SK-N-SH (cell line): ENCODE results near the gene BACE1-AS. TPM values are rescaled to one million over a fixed set of nuclear protein-coding genes. Genes with fewer than 3 reads are reported as not detected.
A peak's percentile ranks its signal among the peaks of the same experiment; 100 is the strongest.

Experiments used
- CTCF ChIA-PET: fragments of 300-600, 350-600 bp; formaldehyde crosslinking; extraction: SDS; loops from one replicate; lab custom pipeline; 2021; lab: Yijun Ruan, JAX
- POLR2A ChIA-PET: fragments of 350-600 bp; sonication (Branson Sonifier 250); formaldehyde crosslinking; extraction: SDS; loops from one replicate; lab custom pipeline; 2020; ENCODE audit warnings: antibody characterized with exemption, inconsistent platforms; lab: Yijun Ruan, JAX
- DNase-seq: peaks from one replicate; pipeline ENCODE4 v3.0.0; 2012
- H2AFZ ChIP-seq: fragments of 200-600 bp; sonication (generic); 2 replicates; pipeline ENCODE4 v1.8.1; 2016; ENCODE audit warnings: antibody characterized with exemption, mild to moderate bottlenecking, low read depth
- H3F3A ChIP-seq: fragments of 200-600 bp; sonication (generic); replicated peaks from 2 replicates; pipeline ENCODE3; 2016; ENCODE audit warnings: antibody characterized with exemption, mild to moderate bottlenecking; ENCODE audit not compliant: insufficient read depth
- H3K27ac ChIP-seq, 2 experiments: fragments of 200-500 bp in 1 of 2; fragments of 200-600 bp in 1 of 2; sonication (Bioruptor generic) in 1 of 2; sonication (generic), shearing (Covaris generic) in 1 of 2; 2 replicates each; pipeline versions ENCODE4 v1.5.1 to v1.6.1; 2014 to 2016; ENCODE audit warnings: low read depth in 2 of 2, inconsistent platforms in 1 of 2, low read length in 1 of 2, mild to moderate bottlenecking in 1 of 2, mixed read lengths in 1 of 2
- H3K27me3 ChIP-seq: fragments of 200-600 bp; sonication (generic), shearing (Covaris generic); 2 replicates; pipeline ENCODE4 v1.6.1; 2016; ENCODE audit warnings: mixed run types; ENCODE audit not compliant: insufficient read depth
- H3K36me3 ChIP-seq, 2 experiments: fragments of 200-500 bp in 1 of 2; fragments of 200-600 bp in 1 of 2; sonication (Bioruptor generic) in 1 of 2; sonication (generic) in 1 of 2; replicated peaks in 1 of 2; 2 replicates each; pipeline versions ENCODE3 to v1.5.1; 2014 to 2016; ENCODE audit warnings: low read length in 1 of 2, mild to moderate bottlenecking in 1 of 2; ENCODE audit not compliant: insufficient read depth in 2 of 2, control insufficient read depth in 1 of 2
- H3K4me1 ChIP-seq, 2 experiments: fragments of 200-500 bp in 1 of 2; fragments of 200-600 bp in 1 of 2; sonication (Bioruptor generic) in 1 of 2; sonication (generic), shearing (Covaris generic) in 1 of 2; 2 replicates each; pipeline versions ENCODE4 v1.5.1 to v1.6.1; 2014 to 2016; ENCODE audit warnings: low read depth in 1 of 2, low read length in 1 of 2, mixed run types in 1 of 2; ENCODE audit not compliant: insufficient read depth in 2 of 2, control insufficient read depth in 1 of 2
- H3K4me2 ChIP-seq: fragments of 200-600 bp; sonication (generic), shearing (Covaris generic); 2 replicates; pipeline ENCODE4 v1.6.1; 2017; ENCODE audit warnings: mixed run types
- H3K4me3 ChIP-seq, 2 experiments: fragments of 200-500 bp in 1 of 2; fragments of 200-600 bp in 1 of 2; sonication (Bioruptor generic) in 1 of 2; sonication (generic), shearing (Covaris generic) in 1 of 2; 2 replicates each; pipeline versions ENCODE4 v1.5.1 to v1.8.1; 2014 to 2016; ENCODE audit warnings: low read depth in 2 of 2, inconsistent platforms in 1 of 2, low read length in 1 of 2, mild to moderate bottlenecking in 1 of 2, mixed read lengths in 1 of 2, moderate library complexity in 1 of 2
- H3K79me2 ChIP-seq: fragments of 200-600 bp; sonication (generic); 2 replicates; pipeline ENCODE4 v1.8.1; 2017; ENCODE audit warnings: mild to moderate bottlenecking; ENCODE audit not compliant: insufficient read depth
- H3K9ac ChIP-seq: fragments of 200-600 bp; sonication (generic); 2 replicates; pipeline ENCODE4 v1.6.1; 2017; ENCODE audit warnings: mixed run types
- H3K9me2 ChIP-seq: fragments of 200-600 bp; sonication (generic); 2 replicates; pipeline ENCODE4 v1.6.1; 2017; ENCODE audit warnings: mixed run types
- H3K9me3 ChIP-seq: fragments of 200-600 bp; sonication (generic); 2 replicates; pipeline ENCODE4 v1.6.1; 2017; ENCODE audit warnings: mixed run types, mild to moderate bottlenecking, moderate library complexity
- H4K20me1 ChIP-seq: fragments of 200-600 bp; sonication (generic); 2 replicates; pipeline ENCODE4 v1.6.1; 2017; ENCODE audit warnings: mild to moderate bottlenecking, mixed run types; ENCODE audit not compliant: insufficient read depth
- FOSL2 ChIP-seq: IDR thresholded peaks from 2 replicates; pipeline ENCODE4 v1.4.0; 2012; ENCODE audit warnings: low read depth, mild to moderate bottlenecking, moderate library complexity, borderline replicate concordance
- FOXJ3 ChIP-seq: sonication (generic); formaldehyde crosslinking; IDR thresholded peaks from 2 replicates; pipeline ENCODE4 v1.5.1; 2020; ENCODE audit warnings: mild to moderate bottlenecking, missing genetic modification reagents
- POLR2AphosphoS5 ChIP-seq: IDR thresholded peaks from 2 replicates; pipeline ENCODE4 v1.6.1; 2012; ENCODE audit warnings: low read depth, low read length
- RCOR1 ChIP-seq: fragments of 150-350 bp; IDR thresholded peaks from 2 replicates; pipeline ENCODE4 v1.6.1; 2017; ENCODE audit warnings: antibody characterized with exemption, low read length
- SIN3A ChIP-seq: IDR thresholded peaks from 2 replicates; pipeline ENCODE4 v1.6.1; 2012; ENCODE audit warnings: low read depth, mild to moderate bottlenecking, low read length, moderate library complexity, borderline replicate concordance
- TAF1 ChIP-seq: IDR thresholded peaks from 2 replicates; pipeline ENCODE4 v1.6.1; 2012; ENCODE audit warnings: low read depth, mild to moderate bottlenecking, low read length, moderate library complexity, borderline replicate concordance
- TEAD4 ChIP-seq: IDR thresholded peaks from 2 replicates; pipeline ENCODE4 v1.4.0; 2012; ENCODE audit warnings: mild to moderate bottlenecking, borderline replicate concordance; ENCODE audit not compliant: insufficient read depth
- WGBS: methylation state at CpG from one replicate; pipeline ENCODE4 v1.1.6; 2017; ENCODE audit warnings: low lambda C conversion rate; 5-methylcytosine and 5-hydroxymethylcytosine counted together
- polyA plus RNA-seq, 3 experiments: library from polyadenylated mRNA; depleted of rRNA; stranded (reverse); fragments of >200 nt; gene quantifications; 2 replicates each; pipeline ENCODE4 v1.2.3, GENCODE V29; 2012
- TF ChIP-seq, protein P1 (sequence below): IDR thresholded peaks from 2 replicates; pipeline ENCODE4; 2012

BACE1-AS gene
- polyA plus RNA-seq, 1 of the 3 experiments (the other 2 are of a cell fraction), result 5.7 TPM

DNA sequence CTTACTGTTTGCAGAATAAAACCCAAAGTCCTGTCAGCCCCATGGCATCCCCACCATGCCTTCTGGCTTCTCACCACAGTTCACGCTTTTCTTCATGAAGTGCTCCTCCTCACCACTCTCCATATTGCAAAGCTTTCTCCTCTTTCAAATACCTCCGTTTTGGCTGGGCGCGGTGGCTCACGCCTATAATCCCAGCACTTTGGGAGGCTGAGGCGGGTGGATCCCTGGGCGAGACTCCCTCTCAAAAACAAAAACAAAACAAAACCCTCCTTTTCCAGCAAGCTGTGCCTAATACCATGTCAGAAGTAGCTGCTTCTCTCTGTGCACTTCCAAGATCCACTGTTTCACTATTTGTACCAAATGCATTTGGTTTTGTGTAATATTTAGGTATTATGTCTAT, 18.2 kb downstream of the BACE1-AS start (continued):
- no peak for TF ChIP-seq TAF1
- TF ChIP-seq POLR2AphosphoS5, result no peak
- TF ChIP-seq RCOR1, result no peak
- TF ChIP-seq, all 33 proteins: peak for 0

DNA sequence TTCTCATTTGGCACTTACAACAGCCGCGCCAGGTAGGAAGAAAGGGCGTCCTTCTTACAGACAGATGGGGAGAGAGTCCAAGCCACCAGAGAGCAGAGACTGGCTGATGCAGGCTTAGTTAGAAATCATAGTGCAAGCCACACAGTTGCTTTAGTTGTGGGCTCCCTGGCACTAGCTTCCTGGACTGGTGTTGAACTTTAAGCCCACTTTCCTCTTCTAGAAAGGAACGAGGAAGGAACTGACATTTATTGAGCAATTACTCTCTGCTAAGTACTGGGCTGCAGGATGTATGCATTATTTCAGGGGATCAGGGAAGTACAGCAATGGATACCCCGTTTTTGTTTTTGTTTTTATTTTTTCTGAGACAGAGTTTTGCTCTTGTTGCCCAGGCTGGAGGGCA, 21.9 kb downstream of the BACE1-AS start:
- CTCF ChIA-PET, result no interaction called here

DNA sequence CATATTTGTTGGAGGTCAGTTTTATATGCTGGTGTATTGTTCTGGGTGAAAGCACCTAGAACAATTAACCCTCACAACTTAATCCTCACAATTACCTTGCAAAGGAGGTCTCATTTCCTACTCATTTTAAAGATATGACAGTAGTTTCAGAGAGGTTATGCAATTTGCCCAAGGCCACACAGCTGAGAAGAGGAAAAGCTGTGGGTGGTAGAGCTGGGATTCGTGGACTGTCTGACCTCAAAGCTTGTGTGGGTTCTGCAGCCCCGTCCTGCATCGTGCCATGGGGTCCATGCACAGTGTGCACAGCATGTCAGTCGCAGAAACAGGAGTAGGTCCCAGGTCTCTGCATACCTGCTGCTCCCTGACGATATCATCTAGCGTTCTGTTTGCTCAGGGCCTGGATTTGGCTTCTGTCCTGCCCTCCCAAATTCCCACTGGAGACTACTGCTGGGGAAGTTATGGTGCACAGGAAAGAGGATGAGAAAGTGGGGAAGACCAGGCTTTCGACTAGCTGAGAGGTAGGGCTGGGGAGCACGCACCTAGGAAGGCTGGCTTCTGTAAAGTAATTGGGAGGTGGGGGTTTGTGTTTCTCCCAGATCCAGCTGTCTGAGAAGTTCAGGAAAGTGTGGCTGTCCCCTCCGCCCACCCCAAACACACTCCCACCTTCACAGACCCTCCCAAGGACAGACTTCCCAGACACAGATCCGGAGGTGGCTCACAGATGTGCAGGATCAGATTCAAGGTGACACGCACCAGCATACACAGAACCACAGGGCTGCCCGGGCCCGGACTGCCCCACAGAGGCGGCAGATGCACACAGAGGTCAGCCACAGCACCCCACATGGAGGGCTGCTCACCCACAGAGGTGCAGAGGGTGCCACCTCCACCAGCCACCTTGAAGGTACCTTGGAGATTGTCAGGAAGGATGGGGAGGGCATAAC, 23.0 kb downstream of the BACE1-AS start:
- ChIA-PET POLR2A (interaction anchor here (1.4 kb wide), 1 partner anchor 14 kb away, joined by 4 read pairs; the partner anchor contains the start of gene CEP164), CTCF (interaction anchor here (0.9 to 2.5 kb wide), 3 partner anchors 12 to 112 kb away, joined by 3 to 8 read pairs (median 8); no protein-coding TSS in a partner anchor)
- Histone ChIP-seq H3K4me1 (peaks cover 0 to 19% of the 10 kb centered on the region in 2 experiments; a peak in 3 of 4 replicates), H3K9me3 (no peaks in the 10 kb centered on the region), H2AFZ (no peak overlapping the region), H3K36me3 (no peaks in the 10 kb centered on the region), H3K27ac (no peak overlapping the region; a peak in 1 of 4 replicates), H3K4me2 (peak overlapping the region; percentile 99), H3F3A (peaks cover 7% of the 10 kb centered on the region), H4K20me1 (no peaks in the 10 kb centered on the region), H3K9ac (no peak overlapping the region; the same call in 1 of the 2 replicates), H3K79me2 (peaks cover 49% of the 10 kb centered on the region), H3K27me3 (no peaks in the 10 kb centered on the region), H3K9me2 (no peaks in the 10 kb centered on the region), H3K4me3 (peak overlapping the region; percentile 66 to 81)
- 83% methylated on average over 12 of the region's 14 CpGs for WGBS
- TF ChIP-seq, protein P1, sequence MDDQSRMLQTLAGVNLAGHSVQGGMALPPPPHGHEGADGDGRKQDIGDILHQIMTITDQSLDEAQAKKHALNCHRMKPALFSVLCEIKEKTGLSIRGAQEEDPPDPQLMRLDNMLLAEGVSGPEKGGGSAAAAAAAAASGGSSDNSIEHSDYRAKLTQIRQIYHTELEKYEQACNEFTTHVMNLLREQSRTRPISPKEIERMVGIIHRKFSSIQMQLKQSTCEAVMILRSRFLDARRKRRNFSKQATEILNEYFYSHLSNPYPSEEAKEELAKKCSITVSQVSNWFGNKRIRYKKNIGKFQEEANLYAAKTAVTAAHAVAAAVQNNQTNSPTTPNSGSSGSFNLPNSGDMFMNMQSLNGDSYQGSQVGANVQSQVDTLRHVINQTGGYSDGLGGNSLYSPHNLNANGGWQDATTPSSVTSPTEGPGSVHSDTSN, result no peak
- TF ChIP-seq FOXJ3 (no peak), TEAD4 (no peak), FOSL2 (no peak)
- no peak for DNase-seq

More for the DNA sequence above, 21.9 kb downstream of the BACE1-AS start:
- no peaks in the 10 kb centered on the region for H4K20me1 ChIP-seq
- H3K79me2 ChIP-seq, result peaks cover 49% of the 10 kb centered on the region
- H3K36me3 ChIP-seq, result no peaks in the 10 kb centered on the region
- no peak overlapping the region for H3K27ac ChIP-seq
- peaks cover 0 to 19% of the 10 kb centered on the region in 2 experiments; a peak in 2 of 4 replicates for H3K4me1 ChIP-seq
- 84% methylated on average over 5 of the region's 5 CpGs for WGBS
- no peaks in the 10 kb centered on the region for H3K9me2 ChIP-seq
- TF ChIP-seq TAF1, result no peak
- TF ChIP-seq SIN3A, result no peak
- TF ChIP-seq, all 33 proteins: peak for 0
- no peak for DNase-seq
- Histone ChIP-seq H3K4me2 (no peak overlapping the region), H3K27me3 (no peaks in the 10 kb centered on the region), H3K4me3 (no peak overlapping the region), H2AFZ (no peak overlapping the region), H3K9me3 (no peaks in the 10 kb centered on the region), H3K9ac (no peak overlapping the region), H3F3A (no peaks in the 10 kb centered on the region)
- POLR2A ChIA-PET, result no interaction called here
